Right atrium auricular region (tissue), 2 donors: ENCODE data around the gene SEC24D. TPM values are rescaled to one million over a fixed set of nuclear protein-coding genes. Genes with fewer than 3 reads are reported as not detected.

Experiments
- DNase-seq: peaks from one replicate; pipeline ENCODE4 v3.0.0-alpha.2; 2019; ENCODE audit warnings: low spot score
- H3K27ac ChIP-seq, 2 donors: fragments of 200-600 bp; sonication (generic); 1 replicate in 1 of 2; 2 replicates in 1 of 2; pipeline ENCODE4 v1.5.1; 2016 to 2019
- H3K27me3 ChIP-seq, 2 donors: fragments of 200-600 bp; sonication (generic); one replicate each; pipeline versions ENCODE4 v1.5.1 to v1.6.0; 2017 to 2019
- H3K36me3 ChIP-seq: fragments of 200-600 bp; sonication (generic); one replicate; pipeline ENCODE4 v1.5.1; 2016
- H3K4me1 ChIP-seq, 2 donors: fragments of 200-600 bp; sonication (generic); one replicate each; pipeline versions ENCODE4 v1.5.1 to v1.6.0; 2017 to 2019
- H3K4me3 ChIP-seq, 2 donors: fragments of 200-600 bp; sonication (generic); 1 replicate in 1 of 2; 2 replicates in 1 of 2; pipeline ENCODE4 v1.5.1; 2017 to 2019; ENCODE audit warnings: mild to moderate bottlenecking in 1 of 2, moderate library complexity in 1 of 2
- H3K9me3 ChIP-seq, 2 donors: fragments of 200-600 bp; sonication (generic); one replicate each; pipeline ENCODE4 v1.5.1; 2019
- total RNA-seq, 2 donors: library from RNA; depleted of rRNA; stranded (reverse); fragments of >200 nt; gene quantifications; one replicate each; pipeline ENCODE4 v1.1.0, GENCODE V29; 2016
- TF ChIP-seq, protein P1 (sequence below), 2 donors: fragments of 200-600 bp; sonication (generic); IDR thresholded peaks; one replicate each; pipeline ENCODE4 v1.5.1; 2019; ENCODE audit warnings: antibody characterized with exemption in 2 of 2

SEC24D gene
- total RNA-seq, 2 donors from 2014 or later = 25.8 to 33.4 TPM

DNA sequence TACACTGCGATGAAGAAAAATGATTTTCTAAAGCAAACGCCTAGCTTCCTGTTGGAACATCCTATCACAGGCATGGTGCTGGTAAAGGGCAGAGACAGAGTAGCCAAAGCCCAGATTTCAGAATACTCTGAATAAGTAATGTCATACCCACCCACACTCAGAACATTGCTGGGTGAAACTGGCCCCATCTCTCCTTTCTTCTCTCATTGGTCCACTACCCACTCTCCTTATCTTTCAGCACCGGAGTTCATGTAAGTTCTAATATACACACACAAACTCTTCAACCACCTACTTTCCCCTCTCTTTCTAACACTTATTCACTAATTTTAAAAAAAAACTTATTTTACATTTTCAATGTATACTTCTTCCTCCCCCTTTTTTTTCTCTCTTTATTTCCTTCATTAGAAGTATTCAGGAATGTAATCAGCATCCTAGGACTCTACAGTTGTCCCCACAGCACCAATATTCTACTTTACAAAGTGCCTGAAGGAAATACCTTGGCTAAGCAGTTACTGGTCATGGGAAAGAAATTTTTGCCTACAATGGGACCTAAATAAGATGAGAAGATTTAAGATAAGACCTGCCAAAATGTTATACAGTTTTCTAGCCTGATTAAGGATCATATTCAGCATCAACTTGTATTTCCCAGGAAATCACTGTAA, 63.0 kb downstream of the SEC24D start:
- H3K27me3 ChIP-seq = no peaks in the 10 kb centered on the region
- TF ChIP-seq, protein P1, sequence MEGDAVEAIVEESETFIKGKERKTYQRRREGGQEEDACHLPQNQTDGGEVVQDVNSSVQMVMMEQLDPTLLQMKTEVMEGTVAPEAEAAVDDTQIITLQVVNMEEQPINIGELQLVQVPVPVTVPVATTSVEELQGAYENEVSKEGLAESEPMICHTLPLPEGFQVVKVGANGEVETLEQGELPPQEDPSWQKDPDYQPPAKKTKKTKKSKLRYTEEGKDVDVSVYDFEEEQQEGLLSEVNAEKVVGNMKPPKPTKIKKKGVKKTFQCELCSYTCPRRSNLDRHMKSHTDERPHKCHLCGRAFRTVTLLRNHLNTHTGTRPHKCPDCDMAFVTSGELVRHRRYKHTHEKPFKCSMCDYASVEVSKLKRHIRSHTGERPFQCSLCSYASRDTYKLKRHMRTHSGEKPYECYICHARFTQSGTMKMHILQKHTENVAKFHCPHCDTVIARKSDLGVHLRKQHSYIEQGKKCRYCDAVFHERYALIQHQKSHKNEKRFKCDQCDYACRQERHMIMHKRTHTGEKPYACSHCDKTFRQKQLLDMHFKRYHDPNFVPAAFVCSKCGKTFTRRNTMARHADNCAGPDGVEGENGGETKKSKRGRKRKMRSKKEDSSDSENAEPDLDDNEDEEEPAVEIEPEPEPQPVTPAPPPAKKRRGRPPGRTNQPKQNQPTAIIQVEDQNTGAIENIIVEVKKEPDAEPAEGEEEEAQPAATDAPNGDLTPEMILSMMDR (IDR thresholded peaks at IDR 0.05) = no peak
- no peaks in the 10 kb centered on the region for H3K36me3 ChIP-seq
- DNase-seq = no peak
- H3K9me3 ChIP-seq = no peaks in the 10 kb centered on the region
- no peak overlapping the region for H3K4me3 ChIP-seq
- peaks cover 0 to 69% of the 10 kb centered on the region in 2 donors for H3K4me1 ChIP-seq
- H3K27ac ChIP-seq = peak overlapping the region; percentile 27 to 71

DNA sequence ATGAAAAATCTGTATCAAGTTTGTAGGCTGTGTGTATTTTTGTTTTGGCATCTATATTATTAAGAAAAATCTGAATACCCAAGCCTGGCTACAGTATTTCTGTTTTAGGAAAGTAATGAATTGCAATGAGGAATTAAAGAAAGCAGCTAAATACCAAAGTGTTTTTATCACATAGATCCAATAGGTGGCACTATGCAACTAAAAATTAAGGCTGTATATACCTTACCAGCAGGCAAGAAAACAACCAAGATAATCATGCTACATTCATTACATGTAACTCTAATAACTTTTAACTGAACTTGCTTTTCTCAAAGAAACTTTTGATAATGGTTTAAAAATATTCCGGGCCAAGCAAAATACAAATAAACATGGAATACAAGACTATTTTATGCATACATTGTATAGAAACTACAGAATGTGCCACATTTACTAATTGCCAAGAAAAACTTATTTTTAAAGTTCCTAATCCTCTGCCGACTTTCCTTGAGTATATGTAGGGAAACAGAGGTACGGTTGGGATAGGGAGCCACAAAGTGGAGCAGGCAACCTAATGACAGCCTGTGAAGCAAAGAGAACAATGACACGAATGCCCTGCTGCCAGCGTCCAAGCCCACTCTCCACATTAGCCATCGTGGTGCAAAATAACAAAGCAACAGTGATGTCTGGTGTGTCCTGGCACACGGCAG, 63.7 kb downstream of the SEC24D start:
- H3K36me3 ChIP-seq = peaks cover 3% of the 10 kb centered on the region
- H3K4me3 ChIP-seq = no peak overlapping the region
- peak overlapping the region; percentile 32 to 71 for H3K27ac ChIP-seq
- TF ChIP-seq, protein P1 (IDR thresholded peaks at IDR 0.05) = peak in 1 of 2 donors; percentile 73
- peaks cover 0 to 69% of the 10 kb centered on the region in 2 donors for H3K4me1 ChIP-seq
- no peak for DNase-seq
- H3K9me3 ChIP-seq = no peaks in the 10 kb centered on the region
- no peaks in the 10 kb centered on the region for H3K27me3 ChIP-seq

DNA sequence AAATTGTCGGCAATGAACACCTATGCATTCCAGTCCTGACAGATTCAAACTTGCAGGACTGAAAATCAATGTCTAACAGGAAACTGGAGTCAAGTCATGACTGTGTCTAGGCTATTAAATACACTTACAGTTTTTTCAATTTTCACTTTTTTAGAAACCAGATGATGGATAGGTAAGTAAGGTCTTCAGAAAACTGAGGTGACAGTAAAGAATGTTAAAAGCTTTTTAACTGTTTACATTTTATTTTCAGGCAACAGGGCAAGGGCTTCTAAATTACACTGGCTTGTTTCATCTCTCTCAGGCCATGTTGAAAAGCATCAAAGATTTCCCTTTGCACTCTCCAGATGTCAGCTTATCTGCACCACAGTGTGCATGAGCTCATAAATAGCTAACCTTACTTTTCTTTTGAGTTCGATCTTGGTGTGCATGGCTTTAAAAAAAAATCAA, 65.2 kb downstream of the SEC24D start:
- Histone ChIP-seq H3K27ac (peak overlapping the region; percentile 32 to 57), H3K27me3 (no peaks in the 10 kb centered on the region), H3K36me3 (peaks cover 13% of the 10 kb centered on the region), H3K9me3 (no peaks in the 10 kb centered on the region), H3K4me1 (peaks cover 0 to 74% of the 10 kb centered on the region in 2 donors), H3K4me3 (no peak overlapping the region)
- no peak for DNase-seq
- TF ChIP-seq, protein P1 (IDR thresholded peaks at IDR 0.05) = no peak

DNA sequence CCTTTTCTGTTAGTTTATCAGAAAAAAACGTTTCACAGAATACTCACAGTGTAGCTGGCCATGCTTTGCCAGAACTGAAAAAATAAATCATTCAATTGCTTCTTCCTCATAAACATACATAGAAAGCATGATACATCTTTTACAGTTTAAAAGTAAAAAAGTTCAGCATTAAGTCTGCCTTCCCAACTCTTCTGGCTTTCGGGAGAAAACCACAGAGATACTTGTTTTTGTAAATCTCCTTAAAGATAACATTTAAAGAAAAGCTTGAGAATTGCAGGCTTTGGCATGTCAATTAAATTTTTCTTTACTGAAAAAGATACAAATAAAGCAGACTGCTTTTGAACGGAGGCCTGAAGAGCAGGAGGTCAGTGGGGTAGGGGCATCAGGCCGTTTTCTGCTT, 66.8 kb downstream of the SEC24D start:
- no peaks in the 10 kb centered on the region for H3K27me3 ChIP-seq
- no peak for DNase-seq
- H3K4me1 ChIP-seq = peaks cover 0 to 72% of the 10 kb centered on the region in 2 donors
- H3K36me3 ChIP-seq = peaks cover 13% of the 10 kb centered on the region
- TF ChIP-seq, protein P1 (IDR thresholded peaks at IDR 0.05) = no peak
- H3K27ac ChIP-seq = peak overlapping the region; percentile 32 to 57
- no peaks in the 10 kb centered on the region for H3K9me3 ChIP-seq
- H3K4me3 ChIP-seq = no peak overlapping the region

DNA sequence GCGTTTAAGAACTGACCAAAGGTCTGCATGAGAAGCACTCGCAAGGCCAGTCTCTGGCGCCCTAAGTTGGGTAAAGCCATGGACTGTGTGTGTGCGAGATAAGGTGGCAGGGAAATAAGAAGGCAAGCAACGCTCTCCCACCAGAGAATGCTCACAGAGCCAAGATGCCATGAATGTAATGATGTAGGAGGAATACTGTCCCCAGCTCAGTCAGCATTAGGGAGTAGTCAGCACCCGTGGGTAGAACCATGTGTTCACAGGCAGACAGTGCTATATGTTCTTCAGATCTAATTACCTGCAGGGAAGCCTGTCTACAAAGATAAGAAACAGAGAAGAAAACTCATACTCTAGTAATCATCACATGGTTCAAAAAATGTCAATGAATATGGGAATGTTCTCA, 68.8 kb downstream of the SEC24D start:
- H3K4me3 ChIP-seq = no peak overlapping the region
- TF ChIP-seq, protein P1 (IDR thresholded peaks at IDR 0.05) = no peak
- peaks cover 0 to 71% of the 10 kb centered on the region in 2 donors for H3K4me1 ChIP-seq
- peaks cover 13% of the 10 kb centered on the region for H3K36me3 ChIP-seq
- no peaks in the 10 kb centered on the region for H3K27me3 ChIP-seq
- H3K27ac ChIP-seq = peak overlapping the region in 1 of 2 donors; percentile 75
- H3K9me3 ChIP-seq = no peaks in the 10 kb centered on the region
- no peak for DNase-seq
